Central memory CD8-positive, alpha-beta T cell (primary cell): ENCODE data around the gene MB21D2.

Experiments used
- ATAC-seq: fragments of 150-1000 bp; cut with Tn5 transposase; replicated peaks from 2 replicates; pipeline ENCODE4 v1.10.0; 2022; ENCODE audit warnings: mild to moderate bottlenecking, moderate FRiP score, moderate number of reproducible peaks; ENCODE audit not compliant: poor library complexity, severe bottlenecking; ENCODE audit errors: extremely low read depth
- DNase-seq, 2 donors: peaks; one replicate each; pipeline ENCODE4 v3.0.0; 2021; ENCODE audit warnings: low spot score in 2 of 2
- H3K27ac Mint-ChIP-seq: one replicate; pipeline ENCODE4 v1.8.0; 2022; ENCODE audit warnings: low read depth, mild to moderate bottlenecking, moderate library complexity, mixed read lengths
- H3K27me3 Mint-ChIP-seq: one replicate; pipeline ENCODE4 v1.8.0; 2022; ENCODE audit warnings: mixed read lengths
- H3K36me3 Mint-ChIP-seq: one replicate; pipeline ENCODE4 v1.8.0; 2022; ENCODE audit warnings: mild to moderate bottlenecking, moderate library complexity, mixed read lengths; ENCODE audit not compliant: insufficient read depth
- H3K4me1 Mint-ChIP-seq: one replicate; pipeline ENCODE4 v1.8.0; 2022; ENCODE audit warnings: mixed read lengths
- H3K4me3 Mint-ChIP-seq: one replicate; pipeline ENCODE4 v1.8.0; 2022; ENCODE audit warnings: mild to moderate bottlenecking, moderate library complexity, mixed read lengths
- H3K9me3 Mint-ChIP-seq: one replicate; pipeline ENCODE4 v1.8.0; 2022; ENCODE audit warnings: mixed read lengths

MB21D2 gene

GRCh38 chr3:192843723-192844485 is 73.8 kb downstream of the MB21D2 start:
- H3K27ac Mint-ChIP-seq: no peak overlapping the region
- H3K27me3 Mint-ChIP-seq: no peaks in the 10 kb centered on the region
- DNase-seq (no peak), ATAC-seq (no peak)
- no peak overlapping the region for H3K4me3 Mint-ChIP-seq
- no peaks in the 10 kb centered on the region for H3K9me3 Mint-ChIP-seq
- no peaks in the 10 kb centered on the region for H3K4me1 Mint-ChIP-seq
- peaks cover 1% of the 10 kb centered on the region for H3K36me3 Mint-ChIP-seq

GRCh38 chr3:192843119-192843518 is 74.5 kb downstream of the MB21D2 start:
- H3K27me3 Mint-ChIP-seq: no peaks in the 10 kb centered on the region
- no peak for ATAC-seq
- H3K4me3 Mint-ChIP-seq: no peak overlapping the region
- no peak overlapping the region for H3K27ac Mint-ChIP-seq
- H3K36me3 Mint-ChIP-seq: peaks cover 1% of the 10 kb centered on the region
- DNase-seq: no peak
- H3K9me3 Mint-ChIP-seq: no peaks in the 10 kb centered on the region
- no peaks in the 10 kb centered on the region for H3K4me1 Mint-ChIP-seq

- H3K9me3 Mint-ChIP-seq: no peaks in the 10 kb centered on the region
- ATAC-seq (no peak), DNase-seq (no peak)
- no peak overlapping the region for H3K27ac Mint-ChIP-seq
- H3K4me3 Mint-ChIP-seq: no peak overlapping the region
- no peaks in the 10 kb centered on the region for H3K27me3 Mint-ChIP-seq
- H3K36me3 Mint-ChIP-seq: peaks cover 1% of the 10 kb centered on the region
- no peaks in the 10 kb centered on the region for H3K4me1 Mint-ChIP-seq
These were observed 74.9 kb downstream of the MB21D2 start for GRCh38 chr3:192842711-192843110.

GRCh38 chr3:192842138-192842537 is 75.5 kb downstream of the MB21D2 start:
- H3K9me3 Mint-ChIP-seq: no peaks in the 10 kb centered on the region
- H3K4me3 Mint-ChIP-seq: no peak overlapping the region
- no peak overlapping the region for H3K27ac Mint-ChIP-seq
- H3K27me3 Mint-ChIP-seq: no peaks in the 10 kb centered on the region
- peaks cover 1% of the 10 kb centered on the region for H3K36me3 Mint-ChIP-seq
- ATAC-seq (no peak), DNase-seq (no peak)
- H3K4me1 Mint-ChIP-seq: no peaks in the 10 kb centered on the region

GRCh38 chr3:192841428-192841827 is 76.2 kb downstream of the MB21D2 start:
- DNase-seq: no peak
- no peak for ATAC-seq
- H3K36me3 Mint-ChIP-seq: peaks cover 1% of the 10 kb centered on the region

GRCh38 chr3:192840143-192840836 is 77.4 kb downstream of the MB21D2 start:
- no peaks in the 10 kb centered on the region for H3K4me1 Mint-ChIP-seq
- H3K27me3 Mint-ChIP-seq: no peaks in the 10 kb centered on the region
- no peak overlapping the region for H3K27ac Mint-ChIP-seq
- H3K4me3 Mint-ChIP-seq: no peak overlapping the region
- ATAC-seq (no peak), DNase-seq (no peak)
- H3K36me3 Mint-ChIP-seq: peaks cover 1% of the 10 kb centered on the region
- no peaks in the 10 kb centered on the region for H3K9me3 Mint-ChIP-seq

More at GRCh38 chr3:192841428-192841827, 76.2 kb downstream of the MB21D2 start:
- H3K4me1 Mint-ChIP-seq: no peaks in the 10 kb centered on the region
- no peak overlapping the region for H3K4me3 Mint-ChIP-seq
- H3K27ac Mint-ChIP-seq: no peak overlapping the region
- no peaks in the 10 kb centered on the region for H3K9me3 Mint-ChIP-seq
- H3K27me3 Mint-ChIP-seq: no peaks in the 10 kb centered on the region

GRCh38 chr3:192835818-192836815 is 81.5 kb downstream of the MB21D2 start:
- DNase-seq (no peak), ATAC-seq (no peak)
- Mint-ChIP-seq H3K36me3 (no peaks in the 10 kb centered on the region), H3K4me1 (no peaks in the 10 kb centered on the region), H3K27me3 (no peaks in the 10 kb centered on the region), H3K9me3 (peaks cover 5% of the 10 kb centered on the region), H3K27ac (no peak overlapping the region), H3K4me3 (no peak overlapping the region)

GRCh38 chr3:192834428-192834827 is 83.2 kb downstream of the MB21D2 start:
- Mint-ChIP-seq H3K4me1 (no peaks in the 10 kb centered on the region), H3K36me3 (no peaks in the 10 kb centered on the region), H3K9me3 (peaks cover 5% of the 10 kb centered on the region), H3K4me3 (no peak overlapping the region), H3K27ac (no peak overlapping the region), H3K27me3 (no peaks in the 10 kb centered on the region)
- ATAC-seq (no peak), DNase-seq (no peak)

- Mint-ChIP-seq H3K4me1 (no peaks in the 10 kb centered on the region), H3K27ac (no peak overlapping the region), H3K9me3 (peaks cover 5% of the 10 kb centered on the region), H3K36me3 (no peaks in the 10 kb centered on the region), H3K27me3 (no peaks in the 10 kb centered on the region), H3K4me3 (no peak overlapping the region)
- ATAC-seq: no peak
- DNase-seq: no peak
These were observed 84.3 kb downstream of the MB21D2 start for GRCh38 chr3:192833177-192833890.

- no peaks in the 10 kb centered on the region for H3K4me1 Mint-ChIP-seq
- H3K36me3 Mint-ChIP-seq: peaks cover 4% of the 10 kb centered on the region
- H3K27ac Mint-ChIP-seq: no peak overlapping the region
- peaks cover 5% of the 10 kb centered on the region for H3K9me3 Mint-ChIP-seq
- DNase-seq (no peak), ATAC-seq (no peak)
- no peak overlapping the region for H3K4me3 Mint-ChIP-seq
- no peaks in the 10 kb centered on the region for H3K27me3 Mint-ChIP-seq
These were observed 85.8 kb downstream of the MB21D2 start for GRCh38 chr3:192831801-192832347.

- peaks cover 4% of the 10 kb centered on the region for H3K36me3 Mint-ChIP-seq
- peaks cover 5% of the 10 kb centered on the region for H3K9me3 Mint-ChIP-seq
- no peaks in the 10 kb centered on the region for H3K4me1 Mint-ChIP-seq
- H3K4me3 Mint-ChIP-seq: no peak overlapping the region
- ATAC-seq: no peak
- no peak for DNase-seq
- H3K27ac Mint-ChIP-seq: no peak overlapping the region
- H3K27me3 Mint-ChIP-seq: no peaks in the 10 kb centered on the region
These were observed 86.5 kb downstream of the MB21D2 start for GRCh38 chr3:192831111-192831644.
